Gastroesophageal sphincter (tissue), 4 donors: ENCODE results near the gene CFAP77. TPM values are rescaled to one million over a fixed set of nuclear protein-coding genes. Genes with fewer than 3 reads are reported as not detected.

Experiments used
- ATAC-seq: fragments of 150-250 bp; one replicate; pipeline ENCODE4 v1.9.1; 2016; ENCODE audit warnings: mild to moderate bottlenecking, moderate library complexity
- H3K27ac ChIP-seq, 4 donors: fragments of 200-600 bp; sonication (generic) in 3 of 4; 1 replicate in 3 of 4; 2 replicates in 1 of 4; pipeline ENCODE4 v1.5.1; 2016 to 2019
- H3K27me3 ChIP-seq: fragments of 200-600 bp; sonication (generic); one replicate; pipeline ENCODE4 v1.5.1; 2019
- H3K36me3 ChIP-seq, 2 donors: fragments of 200-600 bp; sonication (generic); one replicate each; pipeline ENCODE4 v1.5.1; 2019; ENCODE audit warnings: control low read depth in 1 of 2
- H3K4me1 ChIP-seq, 3 donors: fragments of 200-600 bp; sonication (generic); 1 replicate in 2 of 3; 2 replicates in 1 of 3; pipeline ENCODE4 v1.5.1; 2016 to 2019; ENCODE audit warnings: control low read depth in 2 of 3
- H3K4me3 ChIP-seq, 2 donors: fragments of 200-600 bp; sonication (generic); one replicate each; pipeline ENCODE4 v1.5.1; 2019; ENCODE audit warnings: mild to moderate bottlenecking in 1 of 2, moderate library complexity in 1 of 2
- H3K9me3 ChIP-seq, 3 donors: fragments of 200-600 bp; sonication (generic); one replicate each; pipeline ENCODE4 v1.5.1; 2017 to 2019; ENCODE audit warnings: control low read depth in 2 of 3
- CTCF ChIP-seq, 4 experiments: fragments of 200-600 bp in 2 of 4; fragments of 450-650 bp in 2 of 4; sonication (generic) in 1 of 4; IDR thresholded peaks; one replicate each; pipeline ENCODE4 v1.5.1; 2017 to 2019; ENCODE audit warnings: antibody characterized with exemption in 4 of 4, mild to moderate bottlenecking in 2 of 4, moderate library complexity in 2 of 4
- EP300 ChIP-seq: sonication (generic); formaldehyde crosslinking; IDR thresholded peaks from one replicate; pipeline ENCODE4 v1.6.1; 2017; ENCODE audit warnings: antibody characterized with exemption, mild to moderate bottlenecking
- POLR2A ChIP-seq, 2 donors: fragments of 450-650 bp; IDR thresholded peaks; one replicate each; pipeline ENCODE4 v1.6.1; 2017; ENCODE audit warnings: antibody characterized with exemption in 2 of 2, mild to moderate bottlenecking in 2 of 2, moderate library complexity in 1 of 2
- POLR2AphosphoS5 ChIP-seq: sonication (generic); formaldehyde crosslinking; IDR thresholded peaks from one replicate; pipeline ENCODE4 v1.6.1; 2017; ENCODE audit warnings: antibody characterized with exemption
- WGBS, 2 donors: methylation state at CpG; one replicate each; pipeline ENCODE4 v1.1.5; 2018; ENCODE audit warnings: low coverage in 1 of 2; 5-methylcytosine and 5-hydroxymethylcytosine counted together
- total RNA-seq, 4 donors: library from RNA; depleted of rRNA; stranded (reverse); fragments of >200 nt; gene quantifications; one replicate each; pipeline ENCODE4 v1.1.0, GENCODE V29; 2016

The CFAP77 gene
- not detected for total RNA-seq

DNA sequence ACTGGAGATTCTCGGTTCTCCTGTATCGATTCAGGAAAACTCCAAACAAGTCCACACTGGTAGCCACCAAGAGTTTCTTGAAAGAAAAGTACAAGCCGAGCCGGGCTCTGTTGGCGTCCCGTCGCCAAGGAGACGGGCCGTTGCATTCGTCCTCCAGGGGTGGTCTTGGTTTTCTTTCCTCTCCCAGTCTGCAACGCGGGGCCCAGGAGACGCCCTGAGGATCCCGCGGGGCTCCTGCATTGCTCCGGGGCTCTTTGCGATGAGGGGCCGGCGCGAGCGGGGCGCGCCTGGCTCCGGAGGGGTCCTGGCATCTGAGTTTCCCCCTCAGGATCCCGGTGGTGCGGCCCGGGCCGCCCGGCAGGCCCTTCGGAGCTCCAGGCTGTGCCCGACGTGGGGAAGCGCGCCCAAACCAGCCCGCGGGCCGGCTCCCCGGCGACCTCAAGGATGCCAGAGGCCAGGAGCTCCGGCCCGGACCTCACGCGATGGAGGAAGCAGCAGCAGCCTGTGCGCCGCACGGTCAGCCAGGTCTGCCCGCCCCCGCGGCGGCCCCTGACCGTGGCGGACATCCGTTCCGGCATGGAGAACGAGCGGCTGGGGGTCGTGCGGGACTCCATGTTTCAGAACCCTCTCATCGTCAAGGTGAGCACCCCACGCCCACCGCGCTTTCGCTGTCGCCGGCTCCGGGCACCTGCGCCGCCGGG, at the start of gene CFAP77:
TSS of gene CFAP77 (plus strand) at position 384 of the 701 bp plus-strand sequence. CDS start at position 445, 61 bp downstream.
- ATAC-seq, result peak; percentile 44
- Histone ChIP-seq H3K27ac (no peak within 1 kb of the TSS), H3K9me3 (no peaks in the 10 kb centered on the region), H3K27me3 (peaks cover 59% of the 10 kb centered on the region), H3K36me3 (no peaks in the 10 kb centered on the region), H3K4me3 (peak within 1 kb of the TSS; percentile 18 to 53), H3K4me1 (peaks cover 0 to 41% (median 20%) of the 10 kb centered on the region in 3 donors)
- TF ChIP-seq EP300 (no peak), CTCF (IDR thresholded peaks at IDR 0.05) (no peak), POLR2A (IDR thresholded peaks at IDR 0.05) (no peak), POLR2AphosphoS5 (no peak)
- WGBS, 2 donors, result 0% methylated on average over 1 of the region's 69 CpGs; no CpG with 5 or more reads in 1 of the 2 donors

DNA sequence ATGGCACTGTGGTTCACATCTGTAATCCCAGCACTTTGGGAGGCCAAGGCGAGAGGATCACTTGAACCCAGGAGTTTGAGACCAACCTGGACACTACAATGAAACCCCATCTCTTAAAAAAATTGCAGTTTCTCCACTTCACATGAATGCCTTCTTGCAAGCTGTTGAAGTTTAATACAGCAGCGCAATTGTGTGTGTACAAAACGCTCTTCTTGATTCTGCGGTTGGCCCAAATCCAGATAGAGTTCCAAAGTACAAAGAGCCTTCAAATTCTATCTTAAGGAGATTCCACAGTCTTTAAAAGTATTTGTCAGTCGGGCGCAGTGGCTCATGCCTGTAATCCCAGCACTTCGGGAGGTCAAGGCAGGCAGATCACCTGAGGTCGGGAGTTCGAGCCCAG, 45.9 kb upstream of the CFAP77 start:
- TF ChIP-seq POLR2A (IDR thresholded peaks at IDR 0.05), result no peak
- TF ChIP-seq CTCF (IDR thresholded peaks at IDR 0.05), result no peak
- TF ChIP-seq POLR2AphosphoS5, result no peak
- TF ChIP-seq EP300, result no peak
- ATAC-seq, result no peak
- WGBS, 2 donors, result 90 to 98% methylated on average over 3 to 6 of the region's 9 CpGs

GRCh38 chr9:132365986-132366385, 44.0 kb upstream of the CFAP77 start:
- no peak for ATAC-seq
- 59 to 80% methylated on average over 3 of the region's 3 CpGs for WGBS, 2 donors

More for the DNA sequence above, 45.9 kb upstream of the CFAP77 start:
- no peaks in the 10 kb centered on the region for H3K27me3 ChIP-seq
- no peaks in the 10 kb centered on the region for H3K4me1 ChIP-seq
- no peaks in the 10 kb centered on the region for H3K9me3 ChIP-seq
- no peak overlapping the region for H3K4me3 ChIP-seq
- no peak overlapping the region for H3K27ac ChIP-seq
- no peaks in the 10 kb centered on the region for H3K36me3 ChIP-seq

DNA sequence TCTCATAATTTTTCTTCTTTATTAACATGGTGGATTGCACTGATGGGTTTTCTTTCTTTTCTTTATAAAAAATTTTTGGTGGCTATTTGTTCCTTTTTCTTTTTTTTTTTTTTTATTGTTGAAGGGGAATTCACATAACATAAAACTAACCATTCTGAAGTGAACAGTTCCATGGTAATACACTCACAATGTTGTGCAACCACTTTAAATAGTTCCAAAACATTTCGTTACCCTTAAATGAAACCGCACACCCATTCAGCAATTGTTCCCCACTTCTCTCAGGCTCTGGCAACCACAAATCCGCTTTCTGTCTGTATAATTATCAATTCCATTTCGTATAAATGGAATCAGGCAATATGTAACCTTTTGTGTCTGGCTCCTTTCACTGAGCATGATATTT, 43.5 kb upstream of the CFAP77 start:
- Histone ChIP-seq H3K9me3 (no peaks in the 10 kb centered on the region), H3K36me3 (no peaks in the 10 kb centered on the region), H3K27ac (no peak overlapping the region), H3K4me1 (no peaks in the 10 kb centered on the region), H3K27me3 (no peaks in the 10 kb centered on the region), H3K4me3 (no peak overlapping the region)
- TF ChIP-seq EP300 (no peak), POLR2A (IDR thresholded peaks at IDR 0.05) (no peak), CTCF (IDR thresholded peaks at IDR 0.05) (no peak), POLR2AphosphoS5 (no peak)
- ATAC-seq, result no peak
- WGBS, 2 donors, result 81 to 82% methylated on average over 4 of the region's 4 CpGs

More at GRCh38 chr9:132365986-132366385, 44.0 kb upstream of the CFAP77 start:
- Histone ChIP-seq H3K27me3 (no peaks in the 10 kb centered on the region), H3K4me3 (no peak overlapping the region), H3K36me3 (no peaks in the 10 kb centered on the region), H3K4me1 (no peaks in the 10 kb centered on the region), H3K27ac (no peak overlapping the region), H3K9me3 (no peaks in the 10 kb centered on the region)
- TF ChIP-seq CTCF (IDR thresholded peaks at IDR 0.05), result no peak
- no peak for TF ChIP-seq POLR2A (IDR thresholded peaks at IDR 0.05)
- TF ChIP-seq POLR2AphosphoS5, result no peak
- TF ChIP-seq EP300, result no peak
